ENCODE measurements around the gene FKBP15.
"Not testable (repeated sequence)": the region's sequence is repeated elsewhere in the genome, so short reads cannot be mapped to it uniquely, and the experiment has no call there.

Gene FKBP15

DNA sequence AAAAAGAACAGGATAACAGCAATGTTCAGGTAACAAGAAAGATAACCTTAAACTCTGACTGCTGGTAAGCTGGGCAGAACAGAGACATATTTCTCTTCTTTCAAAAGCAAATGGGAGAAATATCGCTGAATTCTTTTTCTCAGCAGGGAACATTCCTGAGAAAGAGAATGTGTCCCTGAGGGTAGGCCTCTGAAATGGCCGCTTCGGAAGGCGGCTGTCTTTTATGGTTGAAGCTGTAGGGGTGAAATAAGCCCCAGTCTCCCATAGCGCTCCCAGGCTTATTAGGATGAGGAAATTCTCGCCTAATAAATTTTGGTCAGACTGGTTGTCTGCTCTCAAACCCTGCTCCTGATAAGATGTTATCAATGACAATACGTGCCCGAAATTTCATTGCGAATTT is 80.2 kb downstream of the FKBP15 start:
- not testable (repeated sequence) for DNase-seq

DNA sequence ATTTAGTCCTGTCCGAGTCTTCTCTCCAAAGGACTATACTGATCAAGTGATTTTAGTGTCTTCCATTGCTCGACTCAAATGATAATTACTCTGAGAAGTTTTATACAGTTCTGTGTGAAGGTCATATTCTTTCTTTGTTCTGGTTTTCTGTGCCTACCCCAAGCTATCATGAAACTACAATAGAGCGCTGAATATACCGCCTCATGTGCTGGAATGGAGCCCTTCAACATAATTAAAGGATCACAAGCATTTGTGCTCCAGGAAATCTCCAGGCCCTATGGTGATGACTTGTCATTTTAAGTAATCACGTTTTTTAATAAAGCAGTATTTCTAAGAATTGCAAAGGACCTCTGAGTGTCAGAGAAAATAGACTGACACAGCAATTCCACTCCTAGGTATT is 81.1 kb downstream of the FKBP15 start:
- no peak for DNase-seq

DNA sequence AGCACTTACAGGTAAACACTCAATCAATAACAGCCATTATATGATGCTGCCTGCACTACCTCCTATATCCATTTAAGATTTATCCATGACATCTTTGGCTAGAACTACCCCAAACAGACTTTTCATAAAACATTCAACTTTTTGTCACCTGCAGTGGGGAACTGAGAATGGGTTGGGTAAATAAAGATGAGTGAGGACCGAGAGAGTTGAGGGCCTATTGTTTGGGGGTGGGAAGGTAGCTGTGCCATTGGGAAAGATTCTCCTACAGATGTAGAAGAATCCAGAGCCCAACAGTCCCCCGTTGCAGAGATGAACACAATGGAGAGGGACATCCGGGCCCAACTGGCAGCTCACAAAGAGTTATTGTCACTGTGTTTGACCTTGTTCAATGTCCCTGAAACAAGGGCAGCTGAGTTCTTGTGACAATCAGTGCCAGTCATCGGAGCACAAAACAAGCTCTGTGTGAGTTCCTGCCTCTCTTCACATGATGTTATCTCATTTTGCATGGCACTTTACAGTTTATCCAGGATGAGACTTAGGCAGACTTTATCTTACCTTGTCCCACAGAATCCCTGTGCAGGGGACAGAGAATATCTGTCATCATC is 81.8 kb downstream of the FKBP15 start:
- DNase-seq: no peak

DNA sequence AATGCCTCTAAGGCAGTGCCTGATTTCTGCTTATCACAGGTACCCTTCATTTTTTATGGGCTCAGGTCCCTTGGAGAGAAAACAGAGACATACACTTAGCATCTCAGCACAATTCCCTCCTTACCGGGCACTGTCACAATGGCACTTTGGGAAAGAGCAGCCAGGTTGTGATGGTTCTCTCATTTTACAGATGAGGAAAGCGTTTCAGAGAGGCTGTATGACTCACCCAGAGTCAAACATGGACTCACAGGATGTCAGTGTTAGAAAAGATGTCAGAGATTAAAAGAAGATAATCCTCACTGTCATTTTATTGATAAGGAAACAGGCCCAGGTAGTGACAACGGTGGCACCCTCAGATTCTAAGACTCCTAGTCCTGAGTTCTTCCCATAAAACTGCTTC is 82.3 kb downstream of the FKBP15 start:
- no peak for DNase-seq

DNA sequence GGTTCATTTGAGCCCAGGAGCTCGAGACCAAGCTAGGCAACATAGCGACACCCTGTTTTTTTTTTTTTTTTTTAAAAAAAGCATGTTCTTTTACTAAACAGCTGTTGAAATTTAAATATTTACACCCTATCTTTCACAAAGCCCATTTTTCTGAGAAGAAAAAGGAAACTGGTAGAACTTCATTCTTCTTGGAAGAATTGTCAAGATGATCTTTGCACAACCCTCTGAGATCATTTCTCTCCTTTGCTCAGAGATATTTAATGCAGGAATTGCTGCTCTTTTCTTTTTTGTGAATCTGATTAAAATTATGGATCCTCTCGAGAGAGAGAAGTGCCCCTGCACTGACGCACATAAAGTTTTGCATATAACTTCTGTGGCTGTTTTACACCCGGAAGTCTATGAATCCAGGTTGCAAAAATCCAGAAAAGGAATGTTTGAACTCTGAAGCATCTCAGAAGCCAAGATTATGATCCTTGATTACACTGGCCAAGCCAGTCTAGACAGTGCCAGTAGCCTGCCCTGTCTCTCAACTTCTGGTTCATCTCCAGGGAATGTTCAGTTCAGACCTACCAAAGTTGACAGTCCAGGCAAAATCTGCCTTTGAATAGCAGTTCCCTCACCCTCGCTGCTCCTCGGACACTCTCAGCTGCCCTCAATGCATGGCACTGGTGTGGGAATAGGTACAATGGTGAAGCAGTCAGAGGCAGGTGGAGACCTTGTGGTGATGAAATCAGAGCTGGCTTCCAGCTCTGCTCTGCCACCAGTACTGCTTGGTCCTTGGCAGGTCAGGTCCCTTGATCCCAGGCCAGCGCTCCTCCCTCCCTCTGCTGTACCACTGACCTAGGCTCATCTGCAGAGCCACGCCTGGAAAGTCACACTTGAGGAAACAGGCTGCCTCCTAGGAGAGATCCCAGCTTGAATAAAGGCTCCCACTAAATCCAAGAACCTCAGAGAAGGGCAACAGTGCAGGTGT is 83.6 kb downstream of the FKBP15 start:
- no peak for DNase-seq

DNA sequence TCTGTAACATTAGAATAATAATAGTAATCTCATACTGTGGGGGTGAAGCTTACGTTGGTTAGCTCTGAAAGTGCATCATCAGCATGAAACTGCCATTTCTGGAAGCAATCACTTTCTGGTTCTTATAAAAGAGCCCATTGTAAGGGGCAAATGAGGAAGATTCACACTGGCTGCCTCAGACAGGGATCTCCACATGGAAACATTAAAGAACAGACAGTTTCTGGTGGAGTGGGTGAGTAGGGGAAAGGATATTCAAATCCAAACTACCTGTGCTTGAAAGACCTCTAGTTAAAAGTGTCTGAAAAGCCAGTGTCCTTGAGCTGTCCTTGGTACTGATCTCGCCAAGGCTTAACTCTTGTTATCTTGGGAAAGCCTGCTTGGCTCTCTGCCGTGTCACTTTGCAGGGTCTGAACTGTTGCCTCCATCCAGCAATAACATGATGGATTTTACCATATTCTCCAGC is 89.4 kb downstream of the FKBP15 start:
- no peak for DNase-seq

DNA sequence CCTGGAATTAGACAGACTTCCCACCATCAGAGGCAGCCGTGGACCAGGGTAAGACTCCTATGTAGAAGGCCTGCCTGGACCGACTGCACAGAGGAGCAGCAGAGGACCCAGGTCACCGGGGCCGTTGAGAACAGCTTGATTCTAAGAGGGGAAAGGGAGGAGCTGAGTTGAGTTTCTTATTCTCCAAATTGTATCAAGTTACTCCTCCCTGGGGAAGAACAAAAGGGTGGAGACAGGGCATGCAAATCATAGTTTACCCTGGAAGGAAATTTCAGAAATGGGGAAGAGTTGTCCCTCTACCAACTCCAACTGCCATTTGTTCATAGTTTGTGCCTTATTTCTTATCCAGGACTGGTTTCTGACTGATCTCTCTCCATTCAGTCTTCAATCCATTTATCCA is 91.2 kb downstream of the FKBP15 start:
- DNase-seq: no peak

DNA sequence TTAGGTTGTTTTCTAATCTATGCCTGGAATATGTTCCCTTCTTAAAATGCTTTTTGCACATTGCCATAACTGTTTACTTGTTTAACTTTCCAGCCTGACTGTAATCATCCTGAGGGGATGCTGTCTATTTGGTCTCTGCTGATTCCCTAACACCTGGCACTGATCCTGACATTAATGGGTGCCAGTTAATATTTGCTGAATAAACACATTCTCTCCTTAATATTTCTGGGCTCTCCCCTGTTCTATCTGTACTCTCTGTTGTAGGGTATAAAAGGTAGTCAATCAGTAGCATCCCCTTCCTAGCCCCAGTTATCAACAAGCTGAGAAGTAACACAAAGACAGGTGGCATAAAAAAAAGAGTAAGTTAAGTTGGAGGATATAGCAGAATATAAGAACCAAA is 91.6 kb downstream of the FKBP15 start:
- DNase-seq: no peak

DNA sequence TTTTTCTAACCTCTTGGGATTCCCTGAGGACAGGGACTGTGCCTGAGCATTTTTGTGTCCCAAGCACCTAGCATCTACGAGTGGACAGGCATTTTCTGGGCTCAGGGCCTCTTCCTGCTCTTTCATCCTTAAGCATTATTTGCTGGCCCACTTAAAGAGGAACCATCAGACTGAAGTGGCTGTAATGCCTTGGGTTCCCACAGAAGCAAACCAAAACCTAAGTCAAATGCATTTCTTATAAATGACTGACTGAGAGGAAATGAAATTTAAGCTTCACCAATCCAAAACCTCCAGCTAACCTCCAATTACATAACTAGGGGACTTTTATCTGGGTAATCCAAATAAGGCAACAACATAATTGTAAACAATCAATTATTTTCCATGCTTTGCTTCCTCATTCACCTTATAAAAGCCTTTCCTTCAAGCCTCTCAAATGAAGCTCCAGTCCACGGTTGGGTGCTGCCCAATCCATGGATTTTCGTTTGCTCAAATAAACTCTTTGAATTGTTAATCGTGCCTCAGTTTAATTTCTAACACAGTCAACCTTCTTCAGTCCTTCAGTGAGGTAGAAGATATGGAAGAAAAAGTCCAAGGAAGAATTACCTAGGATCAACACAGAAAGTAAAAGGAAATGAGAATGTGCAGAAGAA is 95.6 kb downstream of the FKBP15 start:
- no peak for DNase-seq

DNA sequence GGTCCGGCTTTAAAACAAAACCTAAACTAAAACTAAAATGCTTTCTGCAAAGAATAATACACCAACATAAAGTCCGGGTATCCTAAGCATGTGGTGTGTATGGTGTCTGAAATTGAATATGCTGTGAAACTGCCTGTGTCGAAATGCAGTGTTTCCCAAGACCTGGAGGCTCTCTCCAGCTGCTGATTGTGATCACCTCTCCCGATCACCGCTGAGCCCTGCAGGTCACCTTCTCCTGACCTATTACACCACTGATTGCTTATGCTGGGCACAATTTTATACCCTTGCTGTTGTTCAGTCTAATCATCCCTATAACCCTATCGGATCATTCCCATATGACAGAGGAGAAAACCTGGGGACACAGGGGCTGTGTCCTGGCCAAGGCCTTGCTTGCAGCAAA is 102.2 kb downstream of the FKBP15 start:
- DNase-seq: not testable (repeated sequence)

Data from NCI-H524 treated with DMSO at 0.1 percent for 48 hours (cell line).